ENCODE measurements around the gene VILL. TPM values are rescaled to one million over a fixed set of nuclear protein-coding genes. Genes with fewer than 3 reads are reported as not detected.

The VILL gene
- polyA plus RNA-seq, 2 of the 4 experiments (the other 2 are of a cell fraction) = 0.05 to 0.22 TPM

DNA sequence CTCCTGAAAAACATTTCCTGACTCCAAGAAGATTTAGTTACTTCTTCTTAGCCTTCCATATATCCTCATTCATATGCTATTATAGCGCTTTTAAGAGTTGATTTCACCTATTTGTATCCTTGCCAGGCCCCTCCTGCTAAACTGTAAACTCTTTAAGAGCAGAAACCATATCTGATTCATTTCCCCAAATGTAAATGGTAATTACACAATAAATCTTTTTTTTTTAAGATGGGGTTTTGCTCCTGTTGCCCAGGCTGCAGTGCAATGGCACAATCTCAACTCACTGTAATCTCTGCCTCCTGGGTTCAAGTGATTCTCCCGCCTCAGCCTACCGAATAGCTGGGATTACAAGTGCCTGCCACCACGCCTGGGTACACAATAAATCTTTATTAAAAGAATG lies 52.9 kb downstream of the VILL start:
- 70% methylated on average over 4 of the region's 4 CpGs for WGBS (ENCODE audit: missing lambda C conversion rate)
- H3K4me3 ChIP-seq = no peak overlapping the region
- H3K4me2 ChIP-seq = no peak overlapping the region
- H3K27ac ChIP-seq = no peak overlapping the region
- CTCF ChIA-PET = no interaction called here
- no peaks in the 10 kb centered on the region for H3K4me1 ChIP-seq
- TF ChIP-seq RARB (CRISPR knock-in tag; IDR thresholded peaks at IDR 0.05) (no peak), FOXS1 (CRISPR knock-in tag; IDR thresholded peaks at IDR 0.05) (no peak), HOXB5 (CRISPR knock-in tag; IDR thresholded peaks at IDR 0.05) (no peak), NFE2L2 (conservative IDR thresholded peaks at IDR 0.05; ENCODE audit: low read length) (no peak), RCOR1 (IDR thresholded peaks at IDR 0.05; ENCODE audit: low read depth, low read length) (no peak), EHF (CRISPR knock-in tag; IDR thresholded peaks at IDR 0.05) (no peak), JUN (IDR thresholded peaks at IDR 0.05) (no peak), POLR2A (IDR thresholded peaks at IDR 0.05; ENCODE audit: low read length) (no peak), TP53 (CRISPR knock-in tag; IDR thresholded peaks at IDR 0.05) (no peak), GATA3 (IDR thresholded peaks at IDR 0.05; ENCODE audit: borderline replicate concordance) (no peak), HEYL (CRISPR knock-in tag; IDR thresholded peaks at IDR 0.05) (no peak), PHF8 (IDR thresholded peaks at IDR 0.05; ENCODE audit: borderline replicate concordance, low read depth) (no peak), NPAS2 (CRISPR knock-in tag; IDR thresholded peaks at IDR 0.05; ENCODE audit: borderline replicate concordance) (no peak), HOXB13 (CRISPR knock-in tag; IDR thresholded peaks at IDR 0.05; ENCODE audit: low read depth) (no peak)
- TF ChIP-seq, protein P1, sequence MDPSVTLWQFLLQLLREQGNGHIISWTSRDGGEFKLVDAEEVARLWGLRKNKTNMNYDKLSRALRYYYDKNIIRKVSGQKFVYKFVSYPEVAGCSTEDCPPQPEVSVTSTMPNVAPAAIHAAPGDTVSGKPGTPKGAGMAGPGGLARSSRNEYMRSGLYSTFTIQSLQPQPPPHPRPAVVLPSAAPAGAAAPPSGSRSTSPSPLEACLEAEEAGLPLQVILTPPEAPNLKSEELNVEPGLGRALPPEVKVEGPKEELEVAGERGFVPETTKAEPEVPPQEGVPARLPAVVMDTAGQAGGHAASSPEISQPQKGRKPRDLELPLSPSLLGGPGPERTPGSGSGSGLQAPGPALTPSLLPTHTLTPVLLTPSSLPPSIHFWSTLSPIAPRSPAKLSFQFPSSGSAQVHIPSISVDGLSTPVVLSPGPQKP (IDR thresholded peaks at IDR 0.05; ENCODE audit: low read depth, low read length) = no peak
- TF ChIP-seq, protein P2, sequence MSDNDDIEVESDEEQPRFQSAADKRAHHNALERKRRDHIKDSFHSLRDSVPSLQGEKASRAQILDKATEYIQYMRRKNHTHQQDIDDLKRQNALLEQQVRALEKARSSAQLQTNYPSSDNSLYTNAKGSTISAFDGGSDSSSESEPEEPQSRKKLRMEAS (IDR thresholded peaks at IDR 0.05) = no peak
- TF ChIP-seq, protein P3, sequence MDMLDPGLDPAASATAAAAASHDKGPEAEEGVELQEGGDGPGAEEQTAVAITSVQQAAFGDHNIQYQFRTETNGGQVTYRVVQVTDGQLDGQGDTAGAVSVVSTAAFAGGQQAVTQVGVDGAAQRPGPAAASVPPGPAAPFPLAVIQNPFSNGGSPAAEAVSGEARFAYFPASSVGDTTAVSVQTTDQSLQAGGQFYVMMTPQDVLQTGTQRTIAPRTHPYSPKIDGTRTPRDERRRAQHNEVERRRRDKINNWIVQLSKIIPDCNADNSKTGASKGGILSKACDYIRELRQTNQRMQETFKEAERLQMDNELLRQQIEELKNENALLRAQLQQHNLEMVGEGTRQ (IDR thresholded peaks at IDR 0.05) = no peak
- TF ChIP-seq, protein P4, sequence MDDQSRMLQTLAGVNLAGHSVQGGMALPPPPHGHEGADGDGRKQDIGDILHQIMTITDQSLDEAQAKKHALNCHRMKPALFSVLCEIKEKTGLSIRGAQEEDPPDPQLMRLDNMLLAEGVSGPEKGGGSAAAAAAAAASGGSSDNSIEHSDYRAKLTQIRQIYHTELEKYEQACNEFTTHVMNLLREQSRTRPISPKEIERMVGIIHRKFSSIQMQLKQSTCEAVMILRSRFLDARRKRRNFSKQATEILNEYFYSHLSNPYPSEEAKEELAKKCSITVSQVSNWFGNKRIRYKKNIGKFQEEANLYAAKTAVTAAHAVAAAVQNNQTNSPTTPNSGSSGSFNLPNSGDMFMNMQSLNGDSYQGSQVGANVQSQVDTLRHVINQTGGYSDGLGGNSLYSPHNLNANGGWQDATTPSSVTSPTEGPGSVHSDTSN (IDR thresholded peaks at IDR 0.05) = no peak
- TF ChIP-seq, protein P5, sequence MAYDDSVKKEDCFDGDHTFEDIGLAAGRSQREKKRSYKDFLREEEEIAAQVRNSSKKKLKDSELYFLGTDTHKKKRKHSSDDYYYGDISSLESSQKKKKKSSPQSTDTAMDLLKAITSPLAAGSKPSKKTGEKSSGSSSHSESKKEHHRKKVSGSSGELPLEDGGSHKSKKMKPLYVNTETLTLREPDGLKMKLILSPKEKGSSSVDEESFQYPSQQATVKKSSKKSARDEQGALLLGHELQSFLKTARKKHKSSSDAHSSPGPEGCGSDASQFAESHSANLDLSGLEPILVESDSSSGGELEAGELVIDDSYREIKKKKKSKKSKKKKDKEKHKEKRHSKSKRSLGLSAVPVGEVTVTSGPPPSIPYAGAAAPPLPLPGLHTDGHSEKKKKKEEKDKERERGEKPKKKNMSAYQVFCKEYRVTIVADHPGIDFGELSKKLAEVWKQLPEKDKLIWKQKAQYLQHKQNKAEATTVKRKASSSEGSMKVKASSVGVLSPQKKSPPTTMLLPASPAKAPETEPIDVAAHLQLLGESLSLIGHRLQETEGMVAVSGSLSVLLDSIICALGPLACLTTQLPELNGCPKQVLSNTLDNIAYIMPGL (CRISPR knock-in tag; IDR thresholded peaks at IDR 0.05; ENCODE audit: borderline replicate concordance) = no peak
- FAIRE-seq (no peak), ATAC-seq (no peak), DNase-seq (ENCODE audit: low read depth in 1 of 2, low spot score in 1 of 2) (no peak)
- POLR2A ChIA-PET = no interaction called here
- H3K9me3 ChIP-seq = no peaks in the 10 kb centered on the region

DNA sequence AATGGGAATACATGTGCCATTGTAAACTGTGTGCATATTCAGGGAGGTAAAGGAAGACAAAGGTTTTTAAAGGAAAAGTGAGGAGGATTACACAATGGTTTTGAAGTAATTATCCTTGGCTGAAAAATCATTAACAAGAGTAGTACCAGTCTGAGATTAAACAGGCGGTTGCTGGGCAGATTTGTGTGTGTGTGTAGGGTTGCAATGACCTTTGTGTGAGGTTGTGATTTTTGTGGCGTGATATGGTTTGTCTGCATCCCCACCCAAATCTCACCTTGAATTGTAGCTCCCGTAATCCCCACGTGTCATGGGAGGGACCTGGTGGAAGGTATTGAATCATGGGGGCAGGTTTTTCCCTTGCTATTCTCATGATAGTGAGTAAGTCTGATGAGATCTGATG lies 55.4 kb downstream of the VILL start:
- Histone ChIP-seq H3K9me3 (no peaks in the 10 kb centered on the region), H3K4me2 (no peak overlapping the region), H3K4me3 (no peak overlapping the region), H3K27ac (no peak overlapping the region), H3K4me1 (no peaks in the 10 kb centered on the region)
- DNase-seq (ENCODE audit: low read depth in 1 of 2, low spot score in 1 of 2) (no peak), ATAC-seq (no peak), FAIRE-seq (no peak)
- CTCF ChIA-PET = no interaction called here
- 66% methylated on average over 4 of the region's 4 CpGs for WGBS (ENCODE audit: missing lambda C conversion rate)
- POLR2A ChIA-PET = no interaction called here
- TF ChIP-seq, protein P6, sequence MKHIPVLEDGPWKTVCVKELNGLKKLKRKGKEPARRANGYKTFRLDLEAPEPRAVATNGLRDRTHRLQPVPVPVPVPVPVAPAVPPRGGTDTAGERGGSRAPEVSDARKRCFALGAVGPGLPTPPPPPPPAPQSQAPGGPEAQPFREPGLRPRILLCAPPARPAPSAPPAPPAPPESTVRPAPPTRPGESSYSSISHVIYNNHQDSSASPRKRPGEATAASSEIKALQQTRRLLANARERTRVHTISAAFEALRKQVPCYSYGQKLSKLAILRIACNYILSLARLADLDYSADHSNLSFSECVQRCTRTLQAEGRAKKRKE (CRISPR knock-in tag; IDR thresholded peaks at IDR 0.05; ENCODE audit: low read depth) = no peak
- TF ChIP-seq NFE2L2 (conservative IDR thresholded peaks at IDR 0.05; ENCODE audit: low read length) = no peak
- no peak for TF ChIP-seq HEYL (CRISPR knock-in tag; IDR thresholded peaks at IDR 0.05)
- no peak for TF ChIP-seq RFX5 (IDR thresholded peaks at IDR 0.05)
- no peak for TF ChIP-seq EHF (CRISPR knock-in tag; IDR thresholded peaks at IDR 0.05)
- TF ChIP-seq KDM1A (IDR thresholded peaks at IDR 0.05; ENCODE audit: low read depth) = no peak
- no peak for TF ChIP-seq JUN (IDR thresholded peaks at IDR 0.05)
- TF ChIP-seq HOXB5 (CRISPR knock-in tag; IDR thresholded peaks at IDR 0.05) = no peak
- no peak for TF ChIP-seq POLR2AphosphoS2 (conservative IDR thresholded peaks at IDR 0.05; ENCODE audit: low read length)
- no peak for TF ChIP-seq CHD2 (IDR thresholded peaks at IDR 0.05; ENCODE audit: low read length, partially characterized antibody)
- TF ChIP-seq, protein P3 (IDR thresholded peaks at IDR 0.05) = no peak
- no peak for TF ChIP-seq ZSCAN20 (CRISPR knock-in tag; IDR thresholded peaks at IDR 0.05)
- TF ChIP-seq, protein P7, sequence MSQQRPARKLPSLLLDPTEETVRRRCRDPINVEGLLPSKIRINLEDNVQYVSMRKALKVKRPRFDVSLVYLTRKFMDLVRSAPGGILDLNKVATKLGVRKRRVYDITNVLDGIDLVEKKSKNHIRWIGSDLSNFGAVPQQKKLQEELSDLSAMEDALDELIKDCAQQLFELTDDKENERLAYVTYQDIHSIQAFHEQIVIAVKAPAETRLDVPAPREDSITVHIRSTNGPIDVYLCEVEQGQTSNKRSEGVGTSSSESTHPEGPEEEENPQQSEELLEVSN (IDR thresholded peaks at IDR 0.05; ENCODE audit: borderline replicate concordance, low read depth) = no peak
- TF ChIP-seq MYC (IDR thresholded peaks at IDR 0.05; ENCODE audit: borderline replicate concordance, low read length) = no peak
- TF ChIP-seq RNF2 (IDR thresholded peaks at IDR 0.05; ENCODE audit: borderline replicate concordance, low read depth) = no peak
- no peak for TF ChIP-seq ESRRA (IDR thresholded peaks at IDR 0.05; ENCODE audit: borderline replicate concordance, low read length)
- TF ChIP-seq CBX8 (IDR thresholded peaks at IDR 0.05) = no peak
- TF ChIP-seq CBX2 (IDR thresholded peaks at IDR 0.05; ENCODE audit: borderline replicate concordance, low read depth) = no peak
- TF ChIP-seq FOSB (CRISPR knock-in tag; IDR thresholded peaks at IDR 0.05) = no peak
